ENCODE results near the gene DSE. TPM values are rescaled to one million over a fixed set of nuclear protein-coding genes. Genes with fewer than 3 reads are reported as not detected.

Gene DSE
- total and polyA plus RNA-seq, 5 donors, result 6.9 to 34.3 (median 24.6) TPM

- Histone ChIP-seq H3K27me3 (ENCODE audit: control insufficient read depth, insufficient read depth) (no peaks in the 10 kb centered on the region), H3K27ac (ENCODE audit: low read length) (no peak overlapping the region), H3K9me3 (ENCODE audit: control insufficient read depth, low read length) (no peaks in the 10 kb centered on the region), H3K4me1 (ENCODE audit: control insufficient read depth, insufficient read depth, low read length) (peaks cover 11% of the 10 kb centered on the region), H3K4me3 (ENCODE audit: low read length) (no peak overlapping the region)
- ATAC-seq, result no peak
- no peak for DNase-seq
- intact Hi-C loops (cut with DNase I), result no loop called here
- WGBS, result 65% methylated on average over 1 of the region's 1 CpG
Measured at GRCh38 chr6:116400328-116400727, 29.6 kb downstream of the DSE start.

- 69% methylated on average over 2 of the region's 2 CpGs for WGBS
- intact Hi-C loops (cut with DNase I), result no loop called here
- Histone ChIP-seq H3K27ac (ENCODE audit: low read length) (no peak overlapping the region), H3K4me3 (ENCODE audit: low read length) (no peak overlapping the region), H3K9me3 (ENCODE audit: control insufficient read depth, low read length) (no peaks in the 10 kb centered on the region), H3K27me3 (ENCODE audit: control insufficient read depth, insufficient read depth) (no peaks in the 10 kb centered on the region), H3K4me1 (ENCODE audit: control insufficient read depth, insufficient read depth, low read length) (peaks cover 4% of the 10 kb centered on the region)
- ATAC-seq, result no peak
- DNase-seq, result no peak
Measured at GRCh38 chr6:116402108-116402937, 31.6 kb downstream of the DSE start.

GRCh38 chr6:116403205-116403604, 32.5 kb downstream of the DSE start:
- Histone ChIP-seq H3K4me1 (ENCODE audit: control insufficient read depth, insufficient read depth, low read length) (peaks cover 4% of the 10 kb centered on the region), H3K9me3 (ENCODE audit: control insufficient read depth, low read length) (no peaks in the 10 kb centered on the region), H3K27me3 (ENCODE audit: control insufficient read depth, insufficient read depth) (no peaks in the 10 kb centered on the region), H3K4me3 (ENCODE audit: low read length) (no peak overlapping the region), H3K27ac (ENCODE audit: low read length) (no peak overlapping the region)
- 59% methylated on average over 1 of the region's 1 CpG for WGBS
- no peak for DNase-seq
- ATAC-seq, result no peak
- intact Hi-C loops (cut with DNase I), result no loop called here

GRCh38 chr6:116404696-116405095, 33.9 kb downstream of the DSE start:
- Histone ChIP-seq H3K27me3 (ENCODE audit: control insufficient read depth, insufficient read depth) (no peaks in the 10 kb centered on the region), H3K9me3 (ENCODE audit: control insufficient read depth, low read length) (no peaks in the 10 kb centered on the region), H3K4me1 (ENCODE audit: control insufficient read depth, insufficient read depth, low read length) (peaks cover 9% of the 10 kb centered on the region), H3K4me3 (ENCODE audit: low read length) (no peak overlapping the region), H3K27ac (ENCODE audit: low read length) (no peak overlapping the region)
- WGBS, result 54% methylated on average over 3 of the region's 3 CpGs
- DNase-seq (no peak), ATAC-seq (peak in 1 of 2 donors; percentile 34)
- intact Hi-C loops (cut with DNase I), result no loop called here

GRCh38 chr6:116405138-116405537, 34.4 kb downstream of the DSE start:
- H3K4me3 ChIP-seq (ENCODE audit: low read length), result no peak overlapping the region
- H3K27me3 ChIP-seq (ENCODE audit: control insufficient read depth, insufficient read depth), result no peaks in the 10 kb centered on the region
- no peaks in the 10 kb centered on the region for H3K9me3 ChIP-seq (ENCODE audit: control insufficient read depth, low read length)
- 44% methylated on average over 5 of the region's 5 CpGs for WGBS
- DNase-seq, result no peak
- peaks cover 11% of the 10 kb centered on the region for H3K4me1 ChIP-seq (ENCODE audit: control insufficient read depth, insufficient read depth, low read length)
- ATAC-seq, result no peak
- intact Hi-C loops (cut with DNase I), result no loop called here
- H3K27ac ChIP-seq (ENCODE audit: low read length), result peak overlapping the region; percentile 15

- ATAC-seq, result peak in 1 of 2 donors; percentile 25
Measured at GRCh38 chr6:116405652-116406356, 35.1 kb downstream of the DSE start.

GRCh38 chr6:116406678-116407345, 36.1 kb downstream of the DSE start:
- WGBS, result 57% methylated on average over 4 of the region's 4 CpGs
- no peak for ATAC-seq
- intact Hi-C loops (cut with DNase I), result no loop called here
- no peak for DNase-seq
- Histone ChIP-seq H3K9me3 (ENCODE audit: control insufficient read depth, low read length) (no peaks in the 10 kb centered on the region), H3K4me3 (ENCODE audit: low read length) (no peak overlapping the region), H3K4me1 (ENCODE audit: control insufficient read depth, insufficient read depth, low read length) (peaks cover 14% of the 10 kb centered on the region), H3K27ac (ENCODE audit: low read length) (no peak overlapping the region), H3K27me3 (ENCODE audit: control insufficient read depth, insufficient read depth) (no peaks in the 10 kb centered on the region)

More at GRCh38 chr6:116405652-116406356, 35.1 kb downstream of the DSE start:
- intact Hi-C loops (cut with DNase I), result no loop called here
- Histone ChIP-seq H3K4me3 (ENCODE audit: low read length) (no peak overlapping the region), H3K9me3 (ENCODE audit: control insufficient read depth, low read length) (no peaks in the 10 kb centered on the region), H3K4me1 (ENCODE audit: control insufficient read depth, insufficient read depth, low read length) (peaks cover 12% of the 10 kb centered on the region), H3K27me3 (ENCODE audit: control insufficient read depth, insufficient read depth) (no peaks in the 10 kb centered on the region), H3K27ac (ENCODE audit: low read length) (peak overlapping the region; percentile 43)
- no peak for DNase-seq
- WGBS, result 68% methylated on average over 8 of the region's 8 CpGs

- no peak overlapping the region for H3K4me3 ChIP-seq (ENCODE audit: low read length)
- no peak for DNase-seq
- intact Hi-C loops (cut with DNase I), result no loop called here
- H3K4me1 ChIP-seq (ENCODE audit: control insufficient read depth, insufficient read depth, low read length), result peaks cover 14% of the 10 kb centered on the region
- H3K27ac ChIP-seq (ENCODE audit: low read length), result peak overlapping the region; percentile 33
- WGBS, result 68% methylated on average over 4 of the region's 4 CpGs
- peak; percentile 49 to 76 for ATAC-seq
- H3K9me3 ChIP-seq (ENCODE audit: control insufficient read depth, low read length), result no peaks in the 10 kb centered on the region
- no peaks in the 10 kb centered on the region for H3K27me3 ChIP-seq (ENCODE audit: control insufficient read depth, insufficient read depth)
Measured at GRCh38 chr6:116408491-116408890, 37.7 kb downstream of the DSE start.

GRCh38 chr6:116409756-116410155, 39.0 kb downstream of the DSE start:
- DNase-seq (no peak), ATAC-seq (no peak)
- Histone ChIP-seq H3K4me1 (ENCODE audit: control insufficient read depth, insufficient read depth, low read length) (peaks cover 11% of the 10 kb centered on the region), H3K27me3 (ENCODE audit: control insufficient read depth, insufficient read depth) (no peaks in the 10 kb centered on the region), H3K9me3 (ENCODE audit: control insufficient read depth, low read length) (no peaks in the 10 kb centered on the region), H3K4me3 (ENCODE audit: low read length) (no peak overlapping the region), H3K27ac (ENCODE audit: low read length) (no peak overlapping the region)
- intact Hi-C loops (cut with DNase I), result no loop called here
- WGBS, result 72% methylated on average over 3 of the region's 3 CpGs

GRCh38 chr6:116411284-116411623, 40.5 kb downstream of the DSE start:
- Histone ChIP-seq H3K27ac (ENCODE audit: low read length) (no peak overlapping the region), H3K9me3 (ENCODE audit: control insufficient read depth, low read length) (no peaks in the 10 kb centered on the region), H3K4me3 (ENCODE audit: low read length) (no peak overlapping the region), H3K27me3 (ENCODE audit: control insufficient read depth, insufficient read depth) (no peaks in the 10 kb centered on the region), H3K4me1 (ENCODE audit: control insufficient read depth, insufficient read depth, low read length) (peaks cover 11% of the 10 kb centered on the region)
- ATAC-seq (peak; percentile 76 to 88), DNase-seq (peak; percentile 31 to 73 (median 54))
- intact Hi-C loops (cut with DNase I), result no loop called here
- WGBS, result 4% methylated on average over 4 of the region's 4 CpGs

GRCh38 chr6:116412270-116412669, 41.5 kb downstream of the DSE start:
- Histone ChIP-seq H3K27ac (ENCODE audit: low read length) (no peak overlapping the region), H3K27me3 (ENCODE audit: control insufficient read depth, insufficient read depth) (no peaks in the 10 kb centered on the region), H3K4me1 (ENCODE audit: control insufficient read depth, insufficient read depth, low read length) (peaks cover 11% of the 10 kb centered on the region), H3K4me3 (ENCODE audit: low read length) (no peak overlapping the region), H3K9me3 (ENCODE audit: control insufficient read depth, low read length) (no peaks in the 10 kb centered on the region)
- ATAC-seq (peak; percentile 73 to 81), DNase-seq (peak; percentile 46 to 71 (median 53))
- intact Hi-C loops (cut with DNase I), result no loop called here
